KMS-11 (cell line): ENCODE data around the gene HELT.

ENCODE experiments used
- H2AFZ ChIP-seq: fragments of 200-600 bp; sonication (generic); 2 replicates; pipeline ENCODE4 v1.6.1; 2016; ENCODE audit warnings: antibody characterized with exemption, mixed run types, low read depth
- H3K27ac ChIP-seq: fragments of 200-600 bp; sonication (generic); 2 replicates; pipeline ENCODE4 v1.6.1; 2016; ENCODE audit warnings: mild to moderate bottlenecking, mixed run types
- H3K27me3 ChIP-seq: fragments of 200-600 bp; sonication (generic); 2 replicates; pipeline ENCODE4 v1.6.1; 2017; ENCODE audit warnings: mild to moderate bottlenecking, low read depth, mixed run types, moderate library complexity; ENCODE audit not compliant: insufficient read depth
- H3K36me3 ChIP-seq: fragments of 200-600 bp; sonication (generic); 2 replicates; pipeline ENCODE4 v1.6.1; 2017; ENCODE audit warnings: mild to moderate bottlenecking, mixed run types; ENCODE audit not compliant: insufficient read depth
- H3K4me1 ChIP-seq: fragments of 200-600 bp; sonication (generic); 2 replicates; pipeline ENCODE4 v1.6.1; 2016; ENCODE audit warnings: mild to moderate bottlenecking, low read depth, mixed run types; ENCODE audit not compliant: poor library complexity, severe bottlenecking
- H3K4me2 ChIP-seq: fragments of 200-600 bp; sonication (generic); 2 replicates; pipeline ENCODE4 v1.7.0; 2016; ENCODE audit warnings: mild to moderate bottlenecking, mixed run types
- H3K4me3 ChIP-seq: fragments of 200-600 bp; sonication (generic); IDR thresholded peaks from 2 replicates; pipeline ENCODE4 v1.6.1; 2017; ENCODE audit warnings: low read depth, low read length, mixed read lengths; ENCODE audit not compliant: insufficient read depth
- H3K79me2 ChIP-seq: fragments of 200-600 bp; sonication (generic); 2 replicates; pipeline ENCODE4 v1.6.1; 2016; ENCODE audit warnings: low read depth, mixed run types; ENCODE audit not compliant: insufficient read depth
- H3K9ac ChIP-seq: fragments of 200-600 bp; sonication (generic); 2 replicates; pipeline ENCODE4 v1.6.1; 2016; ENCODE audit warnings: mild to moderate bottlenecking, mixed run types
- H4K20me1 ChIP-seq: fragments of 200-600 bp; sonication (generic); 2 replicates; pipeline ENCODE4 v1.6.1; 2016; ENCODE audit warnings: mild to moderate bottlenecking, mixed run types; ENCODE audit not compliant: insufficient read depth
- CTCF ChIP-seq: fragments of 200-600 bp; sonication (generic); conservative IDR thresholded peaks from 2 replicates; pipeline ENCODE4 v1.6.1; 2017; ENCODE audit warnings: low read depth, mild to moderate bottlenecking, antibody characterized with exemption, low read length, moderate library complexity, mixed read lengths

The HELT gene

GRCh38 chr4:184977747-184978146 lies 40.5 kb upstream of the HELT start:
- Histone ChIP-seq H3K4me3 (no peak overlapping the region), H3K4me2 (no peak overlapping the region), H4K20me1 (no peaks in the 10 kb centered on the region), H3K4me1 (no peaks in the 10 kb centered on the region), H3K27me3 (no peaks in the 10 kb centered on the region), H3K9ac (no peak overlapping the region), H3K27ac (no peak overlapping the region), H3K36me3 (no peaks in the 10 kb centered on the region), H3K79me2 (no peaks in the 10 kb centered on the region), H2AFZ (no peak overlapping the region)
- no peak for TF ChIP-seq CTCF

GRCh38 chr4:184978211-184978610 lies 40.1 kb upstream of the HELT start:
- no peak for TF ChIP-seq CTCF
- Histone ChIP-seq H3K4me3 (no peak overlapping the region), H2AFZ (no peak overlapping the region), H3K27ac (no peak overlapping the region), H3K4me2 (no peak overlapping the region), H3K4me1 (peaks cover 5% of the 10 kb centered on the region), H3K36me3 (no peaks in the 10 kb centered on the region), H4K20me1 (no peaks in the 10 kb centered on the region), H3K79me2 (no peaks in the 10 kb centered on the region), H3K9ac (no peak overlapping the region), H3K27me3 (no peaks in the 10 kb centered on the region)

DNA sequence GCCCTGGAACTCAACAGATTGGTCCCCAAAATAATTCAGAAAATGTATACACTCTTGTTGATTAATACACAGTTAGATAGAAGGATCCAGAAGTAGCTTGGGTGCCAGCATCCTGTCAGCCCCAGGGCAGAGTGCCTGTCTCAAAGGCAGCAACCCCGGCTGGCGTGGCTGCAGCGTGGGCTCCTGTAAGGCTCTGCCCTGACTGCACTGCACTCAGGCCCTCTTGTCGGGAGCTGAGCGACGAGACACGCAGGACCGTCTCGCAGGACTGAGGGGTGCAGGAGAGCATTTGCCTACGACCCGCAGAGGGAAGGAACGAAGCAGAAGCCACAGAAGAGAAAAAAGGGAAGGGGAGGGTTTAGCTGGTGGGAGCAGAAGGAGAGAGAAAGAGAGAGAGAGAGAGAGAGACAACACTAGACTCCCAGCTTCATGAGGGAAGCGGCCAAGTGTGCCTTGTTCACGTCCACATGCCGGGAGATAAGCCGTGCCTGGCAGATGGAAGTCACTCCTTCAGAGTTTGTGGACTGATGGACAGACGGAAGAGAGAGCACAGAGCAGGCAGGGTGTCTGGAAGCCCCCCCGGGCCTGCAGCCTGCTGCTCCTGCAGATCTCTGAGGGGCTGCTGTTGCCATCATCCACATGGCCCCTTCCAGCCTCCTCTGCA lies 38.7 kb upstream of the HELT start:
- TF ChIP-seq CTCF: no peak
- H3K79me2 ChIP-seq: no peaks in the 10 kb centered on the region
- H2AFZ ChIP-seq: no peak overlapping the region
- H3K4me1 ChIP-seq: peaks cover 15% of the 10 kb centered on the region
- no peaks in the 10 kb centered on the region for H3K36me3 ChIP-seq
- no peak overlapping the region for H3K4me3 ChIP-seq
- H3K9ac ChIP-seq: no peak overlapping the region
- no peaks in the 10 kb centered on the region for H3K27me3 ChIP-seq
- no peak overlapping the region for H3K4me2 ChIP-seq
- no peaks in the 10 kb centered on the region for H4K20me1 ChIP-seq
- no peak overlapping the region for H3K27ac ChIP-seq

- TF ChIP-seq CTCF: no peak
- Histone ChIP-seq H3K4me3 (no peak overlapping the region), H3K4me2 (no peak overlapping the region), H4K20me1 (no peaks in the 10 kb centered on the region), H3K27ac (no peak overlapping the region), H3K4me1 (peaks cover 15% of the 10 kb centered on the region), H3K36me3 (no peaks in the 10 kb centered on the region), H3K27me3 (no peaks in the 10 kb centered on the region), H3K79me2 (no peaks in the 10 kb centered on the region), H2AFZ (no peak overlapping the region), H3K9ac (no peak overlapping the region)
Observed at GRCh38 chr4:184980261-184980660, 38.0 kb upstream of the HELT start.
